Osteoblast (primary cell): Measurements from ENCODE around the gene ATXN7L1. TPM values are rescaled to one million over a fixed set of nuclear protein-coding genes. Genes with fewer than 3 reads are reported as not detected.

ENCODE experiments used
- DNase-seq: peaks from one replicate; pipeline ENCODE4 v3.0.0; 2011; ENCODE audit warnings: low spot score, mixed read lengths; ENCODE audit not compliant: insufficient read length; ENCODE audit errors: missing footprints
- H2AFZ ChIP-seq: 2 replicates; pipeline ENCODE4 v1.6.0; 2011; ENCODE audit warnings: mild to moderate bottlenecking, low read length
- H3K27ac ChIP-seq: 2 replicates; pipeline ENCODE4 v1.5.1; 2011; ENCODE audit warnings: mild to moderate bottlenecking, low read depth, low read length, moderate library complexity
- H3K27me3 ChIP-seq: 2 replicates; pipeline ENCODE4 v1.6.0; 2012; ENCODE audit warnings: mild to moderate bottlenecking, control low read depth, inconsistent platforms, low read length, moderate library complexity; ENCODE audit not compliant: insufficient read depth
- H3K36me3 ChIP-seq: 2 replicates; pipeline ENCODE4 v1.5.1; 2011; ENCODE audit warnings: mild to moderate bottlenecking, low read length, control low read depth, moderate library complexity; ENCODE audit not compliant: insufficient read depth
- H3K4me1 ChIP-seq: 2 replicates; pipeline ENCODE4 v1.5.1; 2011; ENCODE audit warnings: mild to moderate bottlenecking, low read length, control low read depth, moderate library complexity; ENCODE audit not compliant: insufficient read depth
- H3K4me2 ChIP-seq: 2 replicates; pipeline ENCODE4 v1.6.0; 2011; ENCODE audit warnings: mild to moderate bottlenecking, low read length; ENCODE audit not compliant: insufficient read depth
- H3K4me3 ChIP-seq: fragments of 200-600 bp; sonication (generic); 3 replicates; pipeline ENCODE4 v1.5.1; 2012; ENCODE audit warnings: mild to moderate bottlenecking, low read length, inconsistent platforms; ENCODE audit not compliant: insufficient read depth
- H3K79me2 ChIP-seq: 2 replicates; pipeline ENCODE4 v1.6.0; 2012; ENCODE audit warnings: mild to moderate bottlenecking, low read length, control low read depth, inconsistent platforms; ENCODE audit not compliant: insufficient read depth
- H3K9me3 ChIP-seq: 2 replicates; pipeline ENCODE4 v1.5.1; 2011; ENCODE audit warnings: low read depth, low read length, control low read depth
- H4K20me1 ChIP-seq: 2 replicates; pipeline ENCODE4 v1.6.0; 2012; ENCODE audit warnings: mild to moderate bottlenecking, low read length, control low read depth; ENCODE audit not compliant: insufficient read depth
- total RNA-seq: library from RNA; depleted of rRNA; stranded (reverse); fragments of >200 nt; gene quantifications from 2 replicates; pipeline ENCODE4 v1.2.3, GENCODE V29; 2012
- TF ChIP-seq, protein P1 (sequence below): IDR thresholded peaks from 2 replicates; pipeline ENCODE4 v1.5.1; 2011; ENCODE audit warnings: mild to moderate bottlenecking, low read depth, low read length, moderate library complexity; ENCODE audit errors: extremely low read depth

The ATXN7L1 gene
- total RNA-seq, 1 donor = 9.0 TPM

- DNase-seq = no peak
- Histone ChIP-seq H3K79me2 (no peaks in the 10 kb centered on the region), H3K4me3 (no peak overlapping the region), H3K4me1 (peaks cover 9% of the 10 kb centered on the region), H3K36me3 (no peaks in the 10 kb centered on the region), H3K27ac (no peak overlapping the region), H4K20me1 (no peaks in the 10 kb centered on the region), H3K27me3 (no peaks in the 10 kb centered on the region), H3K9me3 (no peaks in the 10 kb centered on the region), H3K4me2 (no peak overlapping the region), H2AFZ (no peak overlapping the region)
- TF ChIP-seq, protein P1, sequence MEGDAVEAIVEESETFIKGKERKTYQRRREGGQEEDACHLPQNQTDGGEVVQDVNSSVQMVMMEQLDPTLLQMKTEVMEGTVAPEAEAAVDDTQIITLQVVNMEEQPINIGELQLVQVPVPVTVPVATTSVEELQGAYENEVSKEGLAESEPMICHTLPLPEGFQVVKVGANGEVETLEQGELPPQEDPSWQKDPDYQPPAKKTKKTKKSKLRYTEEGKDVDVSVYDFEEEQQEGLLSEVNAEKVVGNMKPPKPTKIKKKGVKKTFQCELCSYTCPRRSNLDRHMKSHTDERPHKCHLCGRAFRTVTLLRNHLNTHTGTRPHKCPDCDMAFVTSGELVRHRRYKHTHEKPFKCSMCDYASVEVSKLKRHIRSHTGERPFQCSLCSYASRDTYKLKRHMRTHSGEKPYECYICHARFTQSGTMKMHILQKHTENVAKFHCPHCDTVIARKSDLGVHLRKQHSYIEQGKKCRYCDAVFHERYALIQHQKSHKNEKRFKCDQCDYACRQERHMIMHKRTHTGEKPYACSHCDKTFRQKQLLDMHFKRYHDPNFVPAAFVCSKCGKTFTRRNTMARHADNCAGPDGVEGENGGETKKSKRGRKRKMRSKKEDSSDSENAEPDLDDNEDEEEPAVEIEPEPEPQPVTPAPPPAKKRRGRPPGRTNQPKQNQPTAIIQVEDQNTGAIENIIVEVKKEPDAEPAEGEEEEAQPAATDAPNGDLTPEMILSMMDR = no peak
These were observed 33.8 kb upstream of the ATXN7L1 start for GRCh38 chr7:105910172-105910571.

DNA sequence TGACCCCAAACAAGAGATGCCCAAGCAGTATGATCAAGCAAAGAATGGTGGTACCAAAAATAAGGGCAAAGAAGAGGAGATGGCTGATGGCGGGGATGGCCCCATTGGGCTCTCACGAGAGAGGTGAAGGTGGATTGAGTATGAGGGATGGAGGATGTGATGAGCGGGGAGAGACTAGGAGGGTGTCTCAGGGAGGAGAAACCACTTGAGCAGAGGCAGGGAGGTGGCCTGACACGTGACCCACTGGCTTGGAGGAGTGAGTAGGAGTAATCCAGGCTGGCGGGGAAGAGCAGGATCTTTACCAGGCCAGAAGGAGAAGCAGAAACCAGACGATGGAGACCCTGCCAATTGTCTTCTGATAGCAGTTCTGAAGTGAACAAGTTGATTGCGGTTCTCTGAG is 33.3 kb upstream of the ATXN7L1 start:
- Histone ChIP-seq H4K20me1 (no peaks in the 10 kb centered on the region), H3K79me2 (no peaks in the 10 kb centered on the region), H3K9me3 (no peaks in the 10 kb centered on the region), H3K27ac (no peak overlapping the region), H3K4me2 (no peak overlapping the region), H3K4me1 (peaks cover 9% of the 10 kb centered on the region), H2AFZ (no peak overlapping the region), H3K36me3 (no peaks in the 10 kb centered on the region), H3K4me3 (no peak overlapping the region), H3K27me3 (no peaks in the 10 kb centered on the region)
- TF ChIP-seq, protein P1 = no peak
- no peak for DNase-seq

DNA sequence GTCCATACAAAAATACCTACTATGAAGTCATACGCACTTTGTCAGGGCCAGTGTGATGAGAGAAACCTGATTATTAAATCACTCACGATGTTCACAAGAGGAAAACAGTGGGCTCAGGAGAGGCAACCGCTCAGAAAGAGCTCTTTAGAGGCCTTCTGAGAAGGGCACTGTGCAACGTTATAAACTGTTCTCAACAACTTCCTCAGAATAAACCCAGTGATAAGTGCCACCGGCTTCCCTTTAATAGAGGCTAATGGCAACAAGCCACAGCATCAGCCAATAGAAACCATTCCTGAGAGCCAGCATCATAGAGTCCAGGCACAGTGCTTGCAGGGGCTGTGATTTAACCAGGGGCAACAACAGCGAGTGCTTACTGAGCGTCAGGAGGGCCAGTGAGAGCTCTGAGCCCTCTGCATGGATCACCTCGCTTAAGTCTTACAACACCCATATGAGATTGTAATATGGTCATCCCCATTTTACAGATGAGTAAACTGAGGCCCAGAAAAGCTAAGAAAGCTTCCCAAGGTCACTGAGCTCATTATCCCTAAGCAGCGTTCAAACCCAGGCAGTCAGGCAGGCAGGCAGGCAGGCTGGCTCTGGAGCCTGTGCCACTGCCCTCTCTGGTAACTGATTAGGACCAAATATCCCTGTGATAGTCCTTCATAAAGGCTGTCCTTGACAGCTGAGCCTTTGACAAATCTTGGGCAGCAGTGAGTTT is 30.9 kb upstream of the ATXN7L1 start:
- no peak for DNase-seq
- no peak overlapping the region for H2AFZ ChIP-seq
- peaks cover 3% of the 10 kb centered on the region for H3K9me3 ChIP-seq
- H3K4me3 ChIP-seq = no peak overlapping the region
- TF ChIP-seq, protein P1 = no peak
- no peaks in the 10 kb centered on the region for H3K36me3 ChIP-seq
- no peak overlapping the region for H3K4me2 ChIP-seq
- H3K4me1 ChIP-seq = peaks cover 7% of the 10 kb centered on the region
- no peaks in the 10 kb centered on the region for H3K79me2 ChIP-seq
- H3K27me3 ChIP-seq = no peaks in the 10 kb centered on the region
- H3K27ac ChIP-seq = no peak overlapping the region
- no peaks in the 10 kb centered on the region for H4K20me1 ChIP-seq

- no peak overlapping the region for H3K4me3 ChIP-seq
These were observed 30.3 kb upstream of the ATXN7L1 start for GRCh38 chr7:105906695-105907094.

More at GRCh38 chr7:105906695-105907094, 30.3 kb upstream of the ATXN7L1 start:
- Histone ChIP-seq H3K4me2 (no peak overlapping the region), H3K27me3 (no peaks in the 10 kb centered on the region), H3K79me2 (no peaks in the 10 kb centered on the region), H2AFZ (no peak overlapping the region), H3K27ac (no peak overlapping the region), H3K36me3 (no peaks in the 10 kb centered on the region), H4K20me1 (no peaks in the 10 kb centered on the region), H3K4me1 (peaks cover 1% of the 10 kb centered on the region), H3K9me3 (peaks cover 3% of the 10 kb centered on the region)
- DNase-seq = no peak
- TF ChIP-seq, protein P1 = no peak
